ACC112 (cell line): ENCODE measurements around the gene SLC25A23.
"Not testable (repeated sequence)": the region's sequence is repeated elsewhere in the genome, so short reads cannot be mapped to it uniquely, and the experiment has no call there.

Experiments used
- H2AFZ ChIP-seq: fragments of 200-600 bp; sonication (generic); one replicate; pipeline ENCODE4 v1.6.0; 2017; ENCODE audit warnings: antibody characterized with exemption, low read length; ENCODE audit not compliant: unreplicated experiment
- H3K27ac ChIP-seq: fragments of 200-600 bp; sonication (generic); 2 replicates; pipeline ENCODE4 v1.5.1; 2014; ENCODE audit warnings: low read depth, mild to moderate bottlenecking, antibody characterized with exemption, low read length, moderate library complexity
- H3K27me3 ChIP-seq: fragments of 200-600 bp; sonication (generic); 2 replicates; pipeline ENCODE4 v1.6.1; 2014; ENCODE audit warnings: mild to moderate bottlenecking, antibody characterized with exemption, low read length, moderate library complexity, mixed read lengths; ENCODE audit not compliant: insufficient read depth
- H3K36me3 ChIP-seq: fragments of 200-600 bp; sonication (generic); 2 replicates; pipeline ENCODE4 v1.6.1; 2016; ENCODE audit warnings: mild to moderate bottlenecking, antibody characterized with exemption, low read length, moderate library complexity, mixed read lengths; ENCODE audit not compliant: insufficient read depth
- H3K4me1 ChIP-seq: fragments of 200-600 bp; sonication (generic); one replicate; pipeline ENCODE4 v1.6.1; 2016; ENCODE audit warnings: low read length, mixed read lengths; ENCODE audit not compliant: insufficient read depth, unreplicated experiment, control insufficient read depth
- H3K4me3 ChIP-seq: fragments of 200-600 bp; sonication (generic); 2 replicates; pipeline ENCODE4 v1.5.1; 2014; ENCODE audit warnings: mild to moderate bottlenecking, low read depth, low read length
- H3K79me2 ChIP-seq: fragments of 200-600 bp; sonication (generic); one replicate; pipeline ENCODE4 v1.6.0; 2016; ENCODE audit warnings: low read length; ENCODE audit not compliant: control insufficient read depth, unreplicated experiment, insufficient read depth

The SLC25A23 gene

GRCh38 chr19:6412061-6412446 lies 47.5 kb downstream of the SLC25A23 start:
- no peaks in the 10 kb centered on the region for H3K36me3 ChIP-seq
- no peak overlapping the region for H3K4me3 ChIP-seq
- H3K27ac ChIP-seq: no peak overlapping the region
- no peak overlapping the region for H2AFZ ChIP-seq
- H3K4me1 ChIP-seq: no peaks in the 10 kb centered on the region
- H3K79me2 ChIP-seq: no peaks in the 10 kb centered on the region
- H3K27me3 ChIP-seq: no peaks in the 10 kb centered on the region

- H2AFZ ChIP-seq: no peak overlapping the region
- no peaks in the 10 kb centered on the region for H3K79me2 ChIP-seq
- no peaks in the 10 kb centered on the region for H3K27me3 ChIP-seq
- H3K4me3 ChIP-seq: no peak overlapping the region
- no peaks in the 10 kb centered on the region for H3K4me1 ChIP-seq
- no peak overlapping the region for H3K27ac ChIP-seq
- no peaks in the 10 kb centered on the region for H3K36me3 ChIP-seq
These were observed 50.2 kb downstream of the SLC25A23 start for GRCh38 chr19:6409346-6409745.

- H3K4me1 ChIP-seq: no peaks in the 10 kb centered on the region
- no peak overlapping the region for H3K27ac ChIP-seq
- no peak overlapping the region for H2AFZ ChIP-seq
- no peaks in the 10 kb centered on the region for H3K79me2 ChIP-seq
- H3K36me3 ChIP-seq: no peaks in the 10 kb centered on the region
- no peak overlapping the region for H3K4me3 ChIP-seq
- no peaks in the 10 kb centered on the region for H3K27me3 ChIP-seq
These were observed 53.2 kb downstream of the SLC25A23 start for GRCh38 chr19:6406401-6406800.

- H3K27me3 ChIP-seq: no peaks in the 10 kb centered on the region
- no peaks in the 10 kb centered on the region for H3K36me3 ChIP-seq
- no peak overlapping the region for H3K27ac ChIP-seq
- H3K4me1 ChIP-seq: no peaks in the 10 kb centered on the region
- no peaks in the 10 kb centered on the region for H3K79me2 ChIP-seq
- H3K4me3 ChIP-seq: no peak overlapping the region
- no peak overlapping the region for H2AFZ ChIP-seq
These were observed 56.6 kb downstream of the SLC25A23 start for GRCh38 chr19:6402837-6403608.

GRCh38 chr19:6402058-6402457 lies 57.5 kb downstream of the SLC25A23 start:
- H3K27me3 ChIP-seq: no peaks in the 10 kb centered on the region
- no peaks in the 10 kb centered on the region for H3K4me1 ChIP-seq
- no peaks in the 10 kb centered on the region for H3K36me3 ChIP-seq
- no peaks in the 10 kb centered on the region for H3K79me2 ChIP-seq
- no peak overlapping the region for H2AFZ ChIP-seq
- H3K4me3 ChIP-seq: no peak overlapping the region
- no peak overlapping the region for H3K27ac ChIP-seq

GRCh38 chr19:6400062-6400944 lies 59.3 kb downstream of the SLC25A23 start:
- H3K4me1 ChIP-seq, H3K36me3 ChIP-seq, H3K27me3 ChIP-seq, H2AFZ ChIP-seq, H3K4me3 ChIP-seq, H3K79me2 ChIP-seq, H3K27ac ChIP-seq: not testable (repeated sequence)

- H3K4me3 ChIP-seq: no peak overlapping the region
- H3K36me3 ChIP-seq: no peaks in the 10 kb centered on the region
- peaks cover 8% of the 10 kb centered on the region for H3K4me1 ChIP-seq
- no peak overlapping the region for H3K27ac ChIP-seq
- no peak overlapping the region for H2AFZ ChIP-seq
- no peaks in the 10 kb centered on the region for H3K27me3 ChIP-seq
- H3K79me2 ChIP-seq: peaks cover 16% of the 10 kb centered on the region
These were observed 63.3 kb downstream of the SLC25A23 start for GRCh38 chr19:6396305-6396704.

GRCh38 chr19:6394831-6395230 lies 64.8 kb downstream of the SLC25A23 start:
- Histone ChIP-seq H2AFZ (no peak overlapping the region), H3K79me2 (peaks cover 20% of the 10 kb centered on the region), H3K27me3 (no peaks in the 10 kb centered on the region), H3K4me3 (no peak overlapping the region), H3K4me1 (peaks cover 8% of the 10 kb centered on the region), H3K27ac (no peak overlapping the region), H3K36me3 (0 out of 2 replicates have a peak, but pooled peaks cover 3% of the 10 kb centered on the region)

- peak overlapping the region; percentile 97 for H3K27ac ChIP-seq
- no peaks in the 10 kb centered on the region for H3K27me3 ChIP-seq
- H3K4me1 ChIP-seq: peaks cover 8% of the 10 kb centered on the region
- peaks cover 20% of the 10 kb centered on the region for H3K79me2 ChIP-seq
- H2AFZ ChIP-seq: peak overlapping the region; percentile 99
- H3K4me3 ChIP-seq: peak overlapping the region; percentile 99
- 0 out of 2 replicates have a peak, but pooled peaks cover 3% of the 10 kb centered on the region for H3K36me3 ChIP-seq
These were observed 65.6 kb downstream of the SLC25A23 start for GRCh38 chr19:6393983-6394412.

- H3K4me1 ChIP-seq: peaks cover 8% of the 10 kb centered on the region
- H3K4me3 ChIP-seq: peak within 1 kb of the TSS; percentile 99
- H2AFZ ChIP-seq: peak within 1 kb of the TSS; percentile 99
- H3K27me3 ChIP-seq: no peaks in the 10 kb centered on the region
- peaks cover 20% of the 10 kb centered on the region for H3K79me2 ChIP-seq
- peak within 1 kb of the TSS; percentile 97 for H3K27ac ChIP-seq
- H3K36me3 ChIP-seq: 0 out of 2 replicates have a peak, but pooled peaks cover 3% of the 10 kb centered on the region
These were observed 66.3 kb downstream of the SLC25A23 start, which contains the start of gene GTF2F1 for GRCh38 chr19:6393074-6393982. Gene GTF2F1 (minus strand): TSS chr19:6393164. CDS start chr19:6392995, 169 bp downstream.
